Activated CD4-positive, alpha-beta T cell treated with anti-CD3 and anti-CD28 coated beads, Interleukin-2, amount 50 U/mL, for 48 hours (primary cell): ENCODE results near the gene HOXB6.

Experiments
- DNase-seq, 2 experiments: peaks; one replicate each; pipeline ENCODE4 v3.0.0-alpha.2; 2020

HOXB6 gene

GRCh38 chr17:48577946-48578615 lies 26.7 kb downstream of the HOXB6 start, which contains the start of gene HOXB4:
Gene HOXB4 (minus strand): TSS chr17:48578350. CDS start chr17:48578319, 31 bp downstream.
- DNase-seq = peak; percentile 74 to 81

- no peak for DNase-seq
These were observed 27.3 kb downstream of the HOXB6 start for GRCh38 chr17:48577330-48577945.

GRCh38 chr17:48576479-48577309 lies 28.1 kb downstream of the HOXB6 start:
- no peak for DNase-seq

- DNase-seq = no peak
These were observed 28.9 kb downstream of the HOXB6 start for GRCh38 chr17:48575673-48576478.

GRCh38 chr17:48575066-48575582 lies 29.7 kb downstream of the HOXB6 start:
- no peak for DNase-seq

- DNase-seq = no peak
These were observed 30.2 kb downstream of the HOXB6 start for GRCh38 chr17:48574505-48575065.

GRCh38 chr17:48571826-48572417 lies 32.9 kb downstream of the HOXB6 start:
- DNase-seq = no peak

GRCh38 chr17:48571024-48571818 lies 33.6 kb downstream of the HOXB6 start:
- DNase-seq = no peak

GRCh38 chr17:48570325-48571023 lies 34.3 kb downstream of the HOXB6 start:
- no peak for DNase-seq

- no peak for DNase-seq
These were observed 35.0 kb downstream of the HOXB6 start for GRCh38 chr17:48569674-48570324.

- DNase-seq = no peak
These were observed 35.6 kb downstream of the HOXB6 start for GRCh38 chr17:48569240-48569582.

GRCh38 chr17:48568499-48569239 lies 36.1 kb downstream of the HOXB6 start:
- DNase-seq = no peak

- no peak for DNase-seq
These were observed 37.0 kb downstream of the HOXB6 start for GRCh38 chr17:48567646-48568354.

GRCh38 chr17:48567209-48567608 lies 37.6 kb downstream of the HOXB6 start:
- DNase-seq = no peak

GRCh38 chr17:48566717-48567116 lies 38.1 kb downstream of the HOXB6 start:
- no peak for DNase-seq

GRCh38 chr17:48565925-48566710 lies 38.7 kb downstream of the HOXB6 start:
- no peak for DNase-seq

GRCh38 chr17:48565022-48565554 lies 39.7 kb downstream of the HOXB6 start:
- no peak for DNase-seq
